SK-N-SH treated with all-trans-retinoic acid at 6 μM for 48 hours (cell line): ENCODE results near the gene DHRS1.

Experiments
- ATAC-seq: fragments of 200-7000 bp; cut with Tn5 transposase; 3 replicates; pipeline ENCODE4 v1.9.1; 2020; ENCODE audit warnings: mild to moderate bottlenecking, moderate library complexity
- ARNTL ChIP-seq: fragments of 450-650 bp; formaldehyde crosslinking; IDR thresholded peaks from 2 replicates; pipeline ENCODE4 v1.5.0; 2020; ENCODE audit warnings: low read depth, mild to moderate bottlenecking, moderate library complexity, borderline replicate concordance
- BACH2 ChIP-seq: fragments of 250-450 bp; sonication (Bioruptor Pico); IDR thresholded peaks from 2 replicates; pipeline ENCODE4 v1.9.0; 2021; ENCODE audit warnings: mild to moderate bottlenecking, borderline replicate concordance
- CREB5 ChIP-seq: fragments of 250-450 bp; sonication (Bioruptor Pico); IDR thresholded peaks from 2 replicates; pipeline ENCODE4 v1.5.1; 2020; ENCODE audit warnings: low read depth, mild to moderate bottlenecking, moderate library complexity
- CSDC2 ChIP-seq: fragments of 250-450 bp; sonication (Bioruptor Pico); IDR thresholded peaks from 2 replicates; pipeline ENCODE4 v1.5.0; 2020; ENCODE audit warnings: mild to moderate bottlenecking, moderate library complexity
- CSRNP3 ChIP-seq: fragments of 250-450 bp; sonication (Bioruptor Pico); IDR thresholded peaks from 2 replicates; pipeline ENCODE4 v1.5.1; 2021; ENCODE audit warnings: mild to moderate bottlenecking, moderate library complexity
- ESRRG ChIP-seq: fragments of 250-450 bp; sonication (Bioruptor Pico); IDR thresholded peaks from 2 replicates; pipeline ENCODE4 v1.6.1; 2021; ENCODE audit warnings: mild to moderate bottlenecking
- GLIS3 ChIP-seq: fragments of 250-450 bp; sonication (Bioruptor Pico); IDR thresholded peaks from 2 replicates; pipeline ENCODE4 v1.5.0; 2020; ENCODE audit warnings: mild to moderate bottlenecking, moderate library complexity
- ISL1 ChIP-seq: fragments of 250-450 bp; sonication (Bioruptor Pico); IDR thresholded peaks from 2 replicates; pipeline ENCODE4 v2.1.2; 2022; ENCODE audit warnings: mild to moderate bottlenecking, moderate library complexity
- OSR1 ChIP-seq: fragments of 250-450 bp; sonication (Bioruptor Pico); IDR thresholded peaks from 2 replicates; pipeline ENCODE4 v1.8.0; 2022; ENCODE audit warnings: moderate library complexity, mild to moderate bottlenecking, inconsistent platforms
- PPARA ChIP-seq: fragments of 250-450 bp; sonication (Bioruptor Pico); IDR thresholded peaks from 2 replicates; pipeline ENCODE4 v1.5.0; 2020; ENCODE audit warnings: mild to moderate bottlenecking, borderline replicate concordance
- SNAI2 ChIP-seq: fragments of 250-450 bp; sonication (Bioruptor Pico); IDR thresholded peaks from 2 replicates; pipeline ENCODE4 v1.5.0; 2020; ENCODE audit warnings: mild to moderate bottlenecking, moderate library complexity
- TCF4 ChIP-seq: fragments of 250-450 bp; sonication (Bioruptor Pico); IDR thresholded peaks from 2 replicates; pipeline ENCODE4 v1.8.0; 2021; ENCODE audit warnings: mild to moderate bottlenecking, moderate library complexity, borderline replicate concordance
- TOX ChIP-seq: fragments of 250-450 bp; sonication (Bioruptor Pico); IDR thresholded peaks from 2 replicates; pipeline ENCODE4 v1.8.0; 2021; ENCODE audit warnings: mild to moderate bottlenecking, moderate library complexity, borderline replicate concordance
- ZC3H10 ChIP-seq: fragments of 250-450 bp; sonication (Bioruptor Pico); IDR thresholded peaks from 2 replicates; pipeline ENCODE4 v1.5.1; 2021; ENCODE audit warnings: mild to moderate bottlenecking, moderate library complexity
- ZFP30 ChIP-seq: fragments of 450-650 bp; formaldehyde crosslinking; IDR thresholded peaks from 2 replicates; pipeline ENCODE4 v1.5.0; 2022; ENCODE audit warnings: mild to moderate bottlenecking, moderate library complexity
- ZNF565 ChIP-seq: fragments of 450-650 bp; formaldehyde crosslinking; conservative IDR thresholded peaks from 2 replicates; pipeline ENCODE4 v1.5.0; 2020; ENCODE audit warnings: low read depth, mild to moderate bottlenecking, moderate library complexity
- ZNF70 ChIP-seq: fragments of 450-650 bp; formaldehyde crosslinking; IDR thresholded peaks from 2 replicates; pipeline ENCODE4 v1.5.0; 2020; ENCODE audit warnings: mild to moderate bottlenecking, moderate library complexity
- ZNF8 ChIP-seq: fragments of 450-650 bp; formaldehyde crosslinking; IDR thresholded peaks from 2 replicates; pipeline ENCODE4 v1.5.0; 2020; ENCODE audit warnings: mild to moderate bottlenecking, moderate library complexity
- TF ChIP-seq, protein P1 (sequence below): fragments of 250-450 bp; sonication (Bioruptor Pico); IDR thresholded peaks from 2 replicates; pipeline ENCODE4 v1.5.0; 2020; ENCODE audit warnings: mild to moderate bottlenecking, moderate library complexity
- TF ChIP-seq, protein P2 (sequence below): fragments of 250-450 bp; sonication (Bioruptor Pico); IDR thresholded peaks from 2 replicates; pipeline ENCODE4 v1.8.0; 2020; ENCODE audit warnings: mild to moderate bottlenecking, moderate library complexity, borderline replicate concordance

Gene DHRS1

DNA sequence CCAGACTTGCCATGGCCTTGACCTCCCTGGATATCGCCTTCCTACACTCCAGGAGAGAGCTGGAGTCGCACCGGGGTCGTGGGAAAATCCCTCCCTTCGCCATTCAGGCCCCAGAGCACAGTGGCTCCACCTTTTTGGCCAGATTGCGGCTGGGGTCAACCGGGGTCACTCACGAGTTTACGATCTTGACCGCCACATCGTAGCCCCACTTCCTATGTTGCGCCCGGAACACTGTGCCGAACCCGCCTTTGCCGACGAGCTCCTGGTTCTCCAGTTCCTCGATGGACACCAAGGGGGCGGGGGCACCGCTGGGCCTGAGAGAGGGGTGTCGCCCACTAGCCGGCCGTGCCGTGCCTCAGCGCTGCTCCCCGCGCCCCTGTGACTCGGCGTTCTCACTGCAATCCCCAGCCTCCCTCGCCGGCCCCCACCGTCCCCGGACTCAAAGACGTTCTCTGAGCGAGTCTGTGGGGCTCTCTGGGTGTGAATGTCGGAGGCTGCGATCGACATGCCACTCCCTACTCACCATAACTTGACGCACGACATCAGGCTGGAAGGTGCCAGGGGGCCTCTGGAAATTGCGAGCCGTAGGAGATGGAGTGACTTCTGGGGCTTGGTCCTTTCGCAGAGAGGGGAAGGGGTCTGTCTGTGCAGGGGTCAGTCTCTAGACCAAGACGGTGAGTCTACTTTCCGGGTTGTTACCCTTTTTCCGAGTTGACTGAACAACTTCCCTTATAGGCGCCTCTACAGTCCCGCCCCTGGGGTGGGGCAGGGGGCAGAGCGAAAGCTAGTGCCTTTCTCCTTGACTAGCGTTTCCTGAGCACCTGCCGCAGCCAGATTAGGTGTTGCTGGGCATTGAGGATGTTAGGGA is 39.9 kb upstream of the DHRS1 start, which contains the start of gene RIPK3:
Gene RIPK3 (minus strand): TSS at position 708 of the 868 bp plus-strand sequence. CDS start 165 bp downstream, at position 543.
- no peak for ATAC-seq
- TF ChIP-seq, protein P1, sequence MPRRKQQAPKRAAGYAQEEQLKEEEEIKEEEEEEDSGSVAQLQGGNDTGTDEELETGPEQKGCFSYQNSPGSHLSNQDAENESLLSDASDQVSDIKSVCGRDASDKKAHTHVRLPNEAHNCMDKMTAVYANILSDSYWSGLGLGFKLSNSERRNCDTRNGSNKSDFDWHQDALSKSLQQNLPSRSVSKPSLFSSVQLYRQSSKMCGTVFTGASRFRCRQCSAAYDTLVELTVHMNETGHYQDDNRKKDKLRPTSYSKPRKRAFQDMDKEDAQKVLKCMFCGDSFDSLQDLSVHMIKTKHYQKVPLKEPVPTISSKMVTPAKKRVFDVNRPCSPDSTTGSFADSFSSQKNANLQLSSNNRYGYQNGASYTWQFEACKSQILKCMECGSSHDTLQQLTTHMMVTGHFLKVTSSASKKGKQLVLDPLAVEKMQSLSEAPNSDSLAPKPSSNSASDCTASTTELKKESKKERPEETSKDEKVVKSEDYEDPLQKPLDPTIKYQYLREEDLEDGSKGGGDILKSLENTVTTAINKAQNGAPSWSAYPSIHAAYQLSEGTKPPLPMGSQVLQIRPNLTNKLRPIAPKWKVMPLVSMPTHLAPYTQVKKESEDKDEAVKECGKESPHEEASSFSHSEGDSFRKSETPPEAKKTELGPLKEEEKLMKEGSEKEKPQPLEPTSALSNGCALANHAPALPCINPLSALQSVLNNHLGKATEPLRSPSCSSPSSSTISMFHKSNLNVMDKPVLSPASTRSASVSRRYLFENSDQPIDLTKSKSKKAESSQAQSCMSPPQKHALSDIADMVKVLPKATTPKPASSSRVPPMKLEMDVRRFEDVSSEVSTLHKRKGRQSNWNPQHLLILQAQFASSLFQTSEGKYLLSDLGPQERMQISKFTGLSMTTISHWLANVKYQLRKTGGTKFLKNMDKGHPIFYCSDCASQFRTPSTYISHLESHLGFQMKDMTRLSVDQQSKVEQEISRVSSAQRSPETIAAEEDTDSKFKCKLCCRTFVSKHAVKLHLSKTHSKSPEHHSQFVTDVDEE (CRISPR knock-in tag): no peak
- no peak for TF ChIP-seq ZNF8 (CRISPR knock-in tag)

DNA sequence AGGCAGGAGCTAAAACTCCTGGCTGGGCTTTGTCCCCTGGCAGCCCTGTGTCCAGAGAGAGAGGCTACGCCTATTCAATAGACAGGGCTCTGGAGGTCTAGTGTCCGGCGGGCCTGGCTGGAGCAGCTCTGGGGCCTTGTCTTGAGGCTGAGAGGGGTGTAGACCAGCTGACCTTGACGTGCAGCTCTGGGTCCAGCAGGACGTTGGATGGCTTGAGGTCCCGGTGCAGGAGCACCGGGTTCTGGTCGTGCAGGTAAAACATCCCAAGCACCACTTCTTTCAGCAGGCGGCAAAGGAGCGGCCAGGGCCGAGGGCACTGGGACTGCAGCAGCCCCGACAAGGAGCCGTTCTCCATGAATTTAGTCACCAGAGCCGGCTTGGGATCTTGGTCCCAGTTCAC is 39.3 kb upstream of the DHRS1 start:
- ATAC-seq: no peak
- TF ChIP-seq CSRNP3 (no peak), ZNF565 (CRISPR knock-in tag) (no peak), GLIS3 (no peak), OSR1 (CRISPR knock-in tag) (no peak), ZFP30 (no peak), ISL1 (CRISPR knock-in tag) (no peak), ARNTL (CRISPR knock-in tag) (no peak), CREB5 (CRISPR knock-in tag) (no peak), ZC3H10 (CRISPR knock-in tag) (no peak), TCF4 (no peak), CSDC2 (no peak), TOX (CRISPR knock-in tag) (no peak), ESRRG (no peak), ZNF70 (CRISPR knock-in tag) (no peak), PPARA (CRISPR knock-in tag) (no peak), BACH2 (CRISPR knock-in tag) (no peak), SNAI2 (no peak)
- TF ChIP-seq, protein P1 (CRISPR knock-in tag): no peak
- TF ChIP-seq, protein P2, sequence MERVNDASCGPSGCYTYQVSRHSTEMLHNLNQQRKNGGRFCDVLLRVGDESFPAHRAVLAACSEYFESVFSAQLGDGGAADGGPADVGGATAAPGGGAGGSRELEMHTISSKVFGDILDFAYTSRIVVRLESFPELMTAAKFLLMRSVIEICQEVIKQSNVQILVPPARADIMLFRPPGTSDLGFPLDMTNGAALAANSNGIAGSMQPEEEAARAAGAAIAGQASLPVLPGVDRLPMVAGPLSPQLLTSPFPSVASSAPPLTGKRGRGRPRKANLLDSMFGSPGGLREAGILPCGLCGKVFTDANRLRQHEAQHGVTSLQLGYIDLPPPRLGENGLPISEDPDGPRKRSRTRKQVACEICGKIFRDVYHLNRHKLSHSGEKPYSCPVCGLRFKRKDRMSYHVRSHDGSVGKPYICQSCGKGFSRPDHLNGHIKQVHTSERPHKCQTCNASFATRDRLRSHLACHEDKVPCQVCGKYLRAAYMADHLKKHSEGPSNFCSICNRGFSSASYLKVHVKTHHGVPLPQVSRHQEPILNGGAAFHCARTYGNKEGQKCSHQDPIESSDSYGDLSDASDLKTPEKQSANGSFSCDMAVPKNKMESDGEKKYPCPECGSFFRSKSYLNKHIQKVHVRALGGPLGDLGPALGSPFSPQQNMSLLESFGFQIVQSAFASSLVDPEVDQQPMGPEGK (CRISPR knock-in tag): no peak

DNA sequence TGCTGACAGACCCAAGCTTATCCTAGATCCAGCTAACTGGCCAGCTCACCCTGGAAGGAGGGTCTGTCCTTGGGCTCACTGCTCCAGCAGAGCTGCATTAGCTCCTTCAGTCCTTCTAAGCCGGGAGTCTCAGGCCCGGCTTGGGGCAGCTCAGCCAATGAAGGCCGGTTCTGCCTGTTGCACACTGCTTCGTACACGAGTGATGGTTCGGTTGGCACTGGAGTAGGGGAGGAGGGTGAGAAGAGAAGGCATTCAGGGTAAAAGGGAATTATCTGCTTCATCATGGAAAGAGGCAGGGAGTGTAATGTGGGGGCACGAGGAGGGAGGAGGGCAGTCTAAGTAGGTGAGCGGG is 38.2 kb upstream of the DHRS1 start:
- no peak for ATAC-seq
- no peak for TF ChIP-seq ISL1 (CRISPR knock-in tag)
- TF ChIP-seq TCF4: no peak
- TF ChIP-seq ESRRG: no peak
- no peak for TF ChIP-seq CSRNP3
- no peak for TF ChIP-seq BACH2 (CRISPR knock-in tag)
- no peak for TF ChIP-seq TOX (CRISPR knock-in tag)
- TF ChIP-seq ZNF565 (CRISPR knock-in tag): no peak
- TF ChIP-seq ZFP30: no peak
